Tibial nerve (tissue), 4 donors: ENCODE results near the gene GMCL2. TPM values are rescaled to one million over a fixed set of nuclear protein-coding genes. Genes with fewer than 3 reads are reported as not detected.

Experiments used
- DNase-seq, 2 donors: peaks; one replicate each; pipeline ENCODE4 v3.0.0-alpha.2; 2019; ENCODE audit warnings: low spot score in 2 of 2
- H3K27ac ChIP-seq, 4 donors: fragments of 200-600 bp; sonication (generic) in 3 of 4; one replicate each; pipeline ENCODE4 v1.5.1; 2017 to 2019; ENCODE audit warnings: mild to moderate bottlenecking in 1 of 4
- H3K27me3 ChIP-seq, 2 donors: fragments of 200-600 bp; sonication (generic) in 1 of 2; one replicate each; pipeline versions ENCODE4 v1.5.1 to v1.6.0; 2017 to 2019
- H3K36me3 ChIP-seq, 3 donors: fragments of 200-600 bp; sonication (generic); one replicate each; pipeline ENCODE4 v1.5.1; 2018 to 2019
- H3K4me1 ChIP-seq, 4 donors: fragments of 200-600 bp; sonication (generic) in 3 of 4; one replicate each; pipeline ENCODE4 v1.5.1; 2017 to 2019
- H3K4me3 ChIP-seq, 4 donors: fragments of 200-600 bp; sonication (generic) in 3 of 4; one replicate each; pipeline ENCODE4 v1.5.1; 2017 to 2019; ENCODE audit warnings: mild to moderate bottlenecking in 1 of 4, moderate library complexity in 1 of 4
- H3K9me3 ChIP-seq, 4 donors: fragments of 200-600 bp; sonication (generic) in 3 of 4; one replicate each; pipeline ENCODE4 v1.5.1; 2017 to 2019
- EP300 ChIP-seq, 2 donors: sonication (generic); formaldehyde crosslinking; IDR thresholded peaks; one replicate each; pipeline ENCODE4 v1.6.1; 2017; ENCODE audit warnings: antibody characterized with exemption in 2 of 2, mild to moderate bottlenecking in 1 of 2
- POLR2A ChIP-seq, 2 donors: fragments of 450-650 bp; IDR thresholded peaks; one replicate each; pipeline ENCODE4 v1.6.1; 2017; ENCODE audit warnings: antibody characterized with exemption in 2 of 2, mild to moderate bottlenecking in 2 of 2, moderate library complexity in 2 of 2
- WGBS, 2 donors: methylation state at CpG; one replicate each; pipeline ENCODE4 v1.1.5; 2018; 5-methylcytosine and 5-hydroxymethylcytosine counted together
- total RNA-seq, 4 donors: library from RNA; depleted of rRNA; stranded (reverse); fragments of >200 nt; gene quantifications; one replicate each; pipeline ENCODE4 v1.1.0, GENCODE V29; 2016
- TF ChIP-seq, protein P1 (sequence below), 5 experiments: fragments of 200-600 bp in 3 of 5; fragments of 450-650 bp in 2 of 5; sonication (generic) in 3 of 5; IDR thresholded peaks; one replicate each; pipeline ENCODE4 v1.5.1; 2016 to 2019; ENCODE audit warnings: antibody characterized with exemption in 5 of 5, mild to moderate bottlenecking in 3 of 5, moderate library complexity in 2 of 5

The GMCL2 gene
- total RNA-seq, 4 donors from 2014 or later: not detected

DNA sequence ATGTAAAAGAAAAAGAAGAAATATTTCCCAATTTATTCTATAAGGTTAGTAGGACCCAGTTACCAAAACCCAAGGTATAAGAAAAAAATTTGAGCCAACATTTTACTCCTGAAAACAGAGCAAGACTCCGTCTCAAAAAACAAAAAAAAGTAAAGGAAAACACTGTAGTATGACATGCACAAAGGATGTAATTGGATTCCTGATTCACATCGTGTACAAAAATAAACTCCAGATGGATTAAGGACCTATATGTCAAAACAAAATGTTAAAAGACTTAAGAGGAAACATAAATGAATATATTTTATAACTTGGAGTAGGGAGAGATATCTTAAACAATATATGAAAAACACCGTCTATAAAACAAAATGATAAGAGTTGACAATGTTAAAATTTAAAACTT lies 31.7 kb upstream of the GMCL2 start:
- Histone ChIP-seq H3K4me1 (peaks cover 0 to 11% (median 0%) of the 10 kb centered on the region in 4 donors), H3K4me3 (no peak overlapping the region), H3K9me3 (no peaks in the 10 kb centered on the region), H3K27ac (no peak overlapping the region), H3K27me3 (no peaks in the 10 kb centered on the region), H3K36me3 (peaks cover 0 to 97% (median 11%) of the 10 kb centered on the region in 3 donors)
- TF ChIP-seq POLR2A (IDR thresholded peaks at IDR 0.05) (no peak), EP300 (IDR thresholded peaks at IDR 0.05) (no peak)
- TF ChIP-seq, protein P1, sequence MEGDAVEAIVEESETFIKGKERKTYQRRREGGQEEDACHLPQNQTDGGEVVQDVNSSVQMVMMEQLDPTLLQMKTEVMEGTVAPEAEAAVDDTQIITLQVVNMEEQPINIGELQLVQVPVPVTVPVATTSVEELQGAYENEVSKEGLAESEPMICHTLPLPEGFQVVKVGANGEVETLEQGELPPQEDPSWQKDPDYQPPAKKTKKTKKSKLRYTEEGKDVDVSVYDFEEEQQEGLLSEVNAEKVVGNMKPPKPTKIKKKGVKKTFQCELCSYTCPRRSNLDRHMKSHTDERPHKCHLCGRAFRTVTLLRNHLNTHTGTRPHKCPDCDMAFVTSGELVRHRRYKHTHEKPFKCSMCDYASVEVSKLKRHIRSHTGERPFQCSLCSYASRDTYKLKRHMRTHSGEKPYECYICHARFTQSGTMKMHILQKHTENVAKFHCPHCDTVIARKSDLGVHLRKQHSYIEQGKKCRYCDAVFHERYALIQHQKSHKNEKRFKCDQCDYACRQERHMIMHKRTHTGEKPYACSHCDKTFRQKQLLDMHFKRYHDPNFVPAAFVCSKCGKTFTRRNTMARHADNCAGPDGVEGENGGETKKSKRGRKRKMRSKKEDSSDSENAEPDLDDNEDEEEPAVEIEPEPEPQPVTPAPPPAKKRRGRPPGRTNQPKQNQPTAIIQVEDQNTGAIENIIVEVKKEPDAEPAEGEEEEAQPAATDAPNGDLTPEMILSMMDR (IDR thresholded peaks at IDR 0.05): no peak
- DNase-seq: no peak
- 70 to 81% methylated on average over 3 of the region's 3 CpGs for WGBS, 2 donors

DNA sequence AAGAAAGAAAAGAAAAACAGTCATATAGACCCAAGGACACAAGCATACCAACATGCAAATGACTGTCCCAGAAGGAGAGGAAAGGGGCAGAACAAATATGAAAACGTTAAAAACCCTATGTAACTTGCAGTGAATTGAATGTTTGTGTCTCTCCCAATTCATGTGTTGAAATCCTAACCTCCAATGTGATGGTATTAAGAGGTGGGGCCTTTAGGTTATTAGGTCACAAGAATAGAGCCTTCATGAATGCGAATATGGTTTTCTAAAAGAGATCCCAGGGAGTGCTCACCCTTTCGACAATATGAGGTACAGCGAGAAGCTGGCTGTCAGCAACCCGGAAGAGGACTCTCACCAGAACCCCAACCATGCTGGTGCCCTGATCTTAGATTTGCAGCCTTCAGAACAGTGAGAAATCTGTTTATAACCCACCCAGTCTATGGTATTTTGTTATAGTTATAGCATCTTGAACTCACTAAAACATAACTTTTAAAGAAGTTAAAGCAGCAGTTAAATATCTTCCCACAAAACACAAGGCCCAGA lies 31.1 kb upstream of the GMCL2 start:
- H3K27ac ChIP-seq: no peak overlapping the region
- TF ChIP-seq POLR2A (IDR thresholded peaks at IDR 0.05) (no peak), EP300 (IDR thresholded peaks at IDR 0.05) (no peak)
- TF ChIP-seq, protein P1 (IDR thresholded peaks at IDR 0.05): no peak
- no peak for DNase-seq
- WGBS, 2 donors: 79 to 87% methylated on average over 5 of the region's 5 CpGs
- H3K4me3 ChIP-seq: no peak overlapping the region
- H3K36me3 ChIP-seq: peaks cover 0 to 97% (median 11%) of the 10 kb centered on the region in 3 donors
- H3K4me1 ChIP-seq: peaks cover 0 to 8% (median 0%) of the 10 kb centered on the region in 4 donors
- H3K9me3 ChIP-seq: no peaks in the 10 kb centered on the region
- H3K27me3 ChIP-seq: no peaks in the 10 kb centered on the region

DNA sequence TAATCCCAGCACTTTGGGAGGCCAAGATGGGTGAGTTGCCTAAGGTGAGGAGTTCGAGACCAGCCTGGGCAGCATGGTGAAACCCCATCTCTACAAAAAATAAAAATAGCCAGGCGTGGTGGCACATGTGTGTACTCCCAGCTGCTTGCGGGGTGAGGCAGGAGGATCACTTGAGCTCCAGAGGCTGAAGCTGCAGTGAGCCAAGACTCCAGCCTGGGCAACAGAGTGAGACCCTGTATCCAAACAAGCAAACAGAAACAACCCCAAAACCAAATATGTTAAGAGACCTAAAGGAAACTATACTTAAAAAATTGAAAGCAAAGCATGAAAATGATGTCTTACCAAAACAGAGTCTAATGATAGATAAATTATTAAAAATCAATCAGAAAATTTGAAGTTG lies 29.6 kb upstream of the GMCL2 start:
- 92% methylated on average over 3 of the region's 3 CpGs for whole genome bisulfite sequencing, 2 donors
- no peaks in the 10 kb centered on the region for H3K27me3 ChIP-seq
- peaks cover 0 to 97% (median 10%) of the 10 kb centered on the region in 3 donors for H3K36me3 ChIP-seq
- H3K4me1 ChIP-seq: peaks cover 0 to 6% (median 0%) of the 10 kb centered on the region in 4 donors
- H3K9me3 ChIP-seq: no peaks in the 10 kb centered on the region
- H3K27ac ChIP-seq: no peak overlapping the region
- TF ChIP-seq, protein P1 (IDR thresholded peaks at IDR 0.05): no peak
- TF ChIP-seq EP300 (IDR thresholded peaks at IDR 0.05) (no peak), POLR2A (IDR thresholded peaks at IDR 0.05) (no peak)
- no peak for DNase-seq
- H3K4me3 ChIP-seq: no peak overlapping the region

DNA sequence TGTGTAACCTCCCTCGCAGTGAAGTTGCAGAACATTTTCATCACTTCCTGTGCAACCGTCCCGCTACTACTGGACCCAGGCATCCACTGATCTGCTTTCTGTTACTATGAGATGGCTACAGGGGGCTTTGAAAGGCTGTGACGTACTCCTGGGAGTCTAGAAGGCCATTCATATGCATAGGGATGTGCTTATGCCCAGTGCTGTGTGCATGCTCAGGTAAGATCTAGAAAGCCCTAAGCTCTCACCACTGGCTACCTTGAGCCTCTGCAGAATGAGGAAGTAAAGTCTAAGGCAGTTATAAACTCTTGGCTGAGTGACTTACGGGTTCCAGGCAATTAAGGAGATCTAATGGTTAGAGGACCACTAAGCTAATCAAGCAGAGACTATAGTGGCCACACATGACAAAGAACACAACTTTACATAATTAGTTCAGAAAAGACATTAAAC lies 28.9 kb upstream of the GMCL2 start:
- WGBS, 2 donors: 88 to 89% methylated on average over 5 of the region's 5 CpGs
- DNase-seq: no peak
- Histone ChIP-seq H3K4me1 (peaks cover 0 to 6% (median 0%) of the 10 kb centered on the region in 4 donors), H3K9me3 (no peaks in the 10 kb centered on the region), H3K4me3 (no peak overlapping the region), H3K27me3 (no peaks in the 10 kb centered on the region), H3K27ac (no peak overlapping the region), H3K36me3 (peaks cover 0 to 97% (median 8%) of the 10 kb centered on the region in 3 donors)
- TF ChIP-seq, protein P1 (IDR thresholded peaks at IDR 0.05): no peak
- TF ChIP-seq POLR2A (IDR thresholded peaks at IDR 0.05) (no peak), EP300 (IDR thresholded peaks at IDR 0.05) (no peak)

DNA sequence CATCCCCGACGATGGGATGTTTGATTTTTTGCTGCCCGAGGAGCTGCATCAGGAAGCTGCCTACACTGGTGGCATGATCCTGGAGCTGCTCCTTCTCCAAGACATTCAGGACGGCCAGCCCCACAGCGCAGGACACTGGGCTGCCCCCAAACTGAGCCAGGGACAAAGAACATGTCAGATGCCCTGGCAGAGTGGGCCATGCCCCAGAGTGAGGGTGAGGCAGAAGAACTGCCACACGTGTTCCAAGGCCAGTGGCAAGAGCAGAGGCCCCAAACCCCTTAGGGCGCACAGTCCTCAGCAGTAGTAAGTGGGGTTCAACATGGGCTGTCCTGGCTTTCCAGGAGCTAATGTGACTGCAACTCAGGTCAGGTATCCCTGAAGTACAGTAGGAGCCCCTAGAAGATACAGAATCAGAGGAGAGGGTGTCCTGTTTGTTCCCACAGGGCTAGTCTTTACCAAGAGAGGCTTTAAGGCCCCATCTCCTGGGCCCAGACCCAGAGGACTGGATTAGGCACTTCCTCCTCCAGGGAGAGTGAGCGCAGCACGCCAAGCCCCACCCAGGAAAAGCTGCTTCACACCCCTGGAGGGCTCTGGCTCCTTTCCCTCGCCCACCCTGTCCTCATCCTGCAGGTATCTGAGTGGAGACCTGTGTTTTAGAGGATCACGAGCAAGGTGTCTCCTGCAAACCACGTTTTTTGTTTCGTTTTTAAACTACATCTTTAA lies 28.3 kb upstream of the GMCL2 start:
- Histone ChIP-seq H3K27me3 (no peaks in the 10 kb centered on the region), H3K36me3 (peaks cover 0 to 97% (median 13%) of the 10 kb centered on the region in 3 donors), H3K27ac (peak overlapping the region in 1 of 4 donors; percentile 31), H3K4me1 (peaks cover 0 to 6% (median 0%) of the 10 kb centered on the region in 4 donors), H3K9me3 (no peaks in the 10 kb centered on the region), H3K4me3 (no peak overlapping the region)
- TF ChIP-seq POLR2A (IDR thresholded peaks at IDR 0.05): no peak
- no peak for TF ChIP-seq EP300 (IDR thresholded peaks at IDR 0.05)
- DNase-seq: no peak
- WGBS, 2 donors: 82 to 84% methylated on average over 11 to 13 of the region's 13 CpGs
